Muscle of leg (tissue), 11 donors: ENCODE data around the gene ZDHHC24. TPM values are rescaled to one million over a fixed set of nuclear protein-coding genes. Genes with fewer than 3 reads are reported as not detected.

Experiments used
- DNase-seq: peaks from one replicate; pipeline ENCODE4 v3.0.0; 2013
- H3K27ac ChIP-seq: one replicate; pipeline ENCODE4 v1.5.1; 2013; ENCODE audit warnings: mild to moderate bottlenecking, low read length, control low read depth
- H3K27me3 ChIP-seq: one replicate; pipeline ENCODE4 v1.6.1; 2013; ENCODE audit warnings: low read length; ENCODE audit not compliant: control insufficient read depth, insufficient read depth
- H3K36me3 ChIP-seq: one replicate; pipeline ENCODE4 v1.6.1; 2013; ENCODE audit warnings: low read length; ENCODE audit not compliant: control insufficient read depth, insufficient read depth
- H3K4me1 ChIP-seq: one replicate; pipeline ENCODE4 v1.6.1; 2013; ENCODE audit warnings: low read length; ENCODE audit not compliant: control insufficient read depth, insufficient read depth
- H3K4me3 ChIP-seq: one replicate; pipeline ENCODE4 v1.5.1; 2013; ENCODE audit warnings: low read length, control low read depth
- H3K9me3 ChIP-seq: replicated peaks from 2 replicates; pipeline ENCODE4 v1.6.1; 2013; ENCODE audit warnings: low read depth, low read length; ENCODE audit not compliant: control insufficient read depth
- WGBS: methylation state at CpG from one replicate; pipeline ENCODE4 v1.1.5; 2013; ENCODE audit warnings: missing lambda C conversion rate; ENCODE audit not compliant: insufficient coverage; 5-methylcytosine and 5-hydroxymethylcytosine counted together
- polyA plus RNA-seq, 8 donors: library from polyadenylated mRNA; unstranded; fragments of 120-200 nt; gene quantifications; one replicate each; pipeline versions ENCODE4 v1.2.1 to v1.2.3, GENCODE V29; 2013; ENCODE audit warnings: inconsistent platforms in 1 of 8, low replicate concordance in 1 of 8; ENCODE audit not compliant: insufficient read length in 8 of 8, insufficient read depth in 1 of 8
- total RNA-seq: library from RNA; stranded (reverse); fragments of 120-200 nt; gene quantifications from one replicate; pipeline ENCODE4 v1.2.4, GENCODE V29; 2013

Gene ZDHHC24
- total and polyA plus RNA-seq, 9 donors, result 3.2 to 4.7 (median 3.8) TPM

GRCh38 chr11:66505276-66505816 lies 40.5 kb downstream of the ZDHHC24 start:
- no peak overlapping the region for H3K27ac ChIP-seq
- no peaks in the 10 kb centered on the region for H3K9me3 ChIP-seq
- H3K4me1 ChIP-seq, result peaks cover 9% of the 10 kb centered on the region
- peaks cover 24% of the 10 kb centered on the region for H3K36me3 ChIP-seq
- H3K27me3 ChIP-seq, result no peaks in the 10 kb centered on the region
- WGBS, result 80% methylated on average over 1 of the region's 1 CpG
- H3K4me3 ChIP-seq, result no peak overlapping the region
- DNase-seq, result no peak

- Histone ChIP-seq H3K36me3 (peaks cover 51% of the 10 kb centered on the region), H3K27ac (no peak overlapping the region), H3K4me1 (no peaks in the 10 kb centered on the region), H3K4me3 (no peak overlapping the region), H3K9me3 (no peaks in the 10 kb centered on the region), H3K27me3 (no peaks in the 10 kb centered on the region)
- DNase-seq, result no peak
- WGBS, result no CpG with 5 or more reads among the region's 5 CpGs
Observed at GRCh38 chr11:66498506-66498905, 47.3 kb downstream of the ZDHHC24 start.

- Histone ChIP-seq H3K4me1 (no peaks in the 10 kb centered on the region), H3K27ac (no peak overlapping the region), H3K27me3 (no peaks in the 10 kb centered on the region), H3K4me3 (no peak overlapping the region), H3K36me3 (peaks cover 54% of the 10 kb centered on the region), H3K9me3 (no peaks in the 10 kb centered on the region)
- DNase-seq, result no peak
- WGBS, result 91% methylated on average over 16 of the region's 16 CpGs
Observed at GRCh38 chr11:66497206-66497605, 48.6 kb downstream of the ZDHHC24 start.

GRCh38 chr11:66495401-66495854 lies 50.4 kb downstream of the ZDHHC24 start:
- 85% methylated on average over 12 of the region's 17 CpGs for WGBS
- Histone ChIP-seq H3K36me3 (peaks cover 63% of the 10 kb centered on the region), H3K27me3 (no peaks in the 10 kb centered on the region), H3K4me1 (no peaks in the 10 kb centered on the region), H3K4me3 (no peak overlapping the region), H3K27ac (no peak overlapping the region), H3K9me3 (no peaks in the 10 kb centered on the region)
- DNase-seq, result no peak

GRCh38 chr11:66494935-66495334 lies 50.9 kb downstream of the ZDHHC24 start:
- DNase-seq, result no peak
- 84% methylated on average over 14 of the region's 14 CpGs for WGBS
- peaks cover 59% of the 10 kb centered on the region for H3K36me3 ChIP-seq
- H3K9me3 ChIP-seq, result no peaks in the 10 kb centered on the region
- no peaks in the 10 kb centered on the region for H3K27me3 ChIP-seq
- no peak overlapping the region for H3K27ac ChIP-seq
- H3K4me3 ChIP-seq, result no peak overlapping the region
- no peaks in the 10 kb centered on the region for H3K4me1 ChIP-seq

- no peaks in the 10 kb centered on the region for H3K4me1 ChIP-seq
- no peaks in the 10 kb centered on the region for H3K9me3 ChIP-seq
- H3K36me3 ChIP-seq, result peaks cover 60% of the 10 kb centered on the region
- no peak for DNase-seq
- H3K4me3 ChIP-seq, result no peak overlapping the region
- WGBS, result 95% methylated on average over 7 of the region's 7 CpGs
- no peak overlapping the region for H3K27ac ChIP-seq
- H3K27me3 ChIP-seq, result no peaks in the 10 kb centered on the region
Observed at GRCh38 chr11:66494458-66494857, 51.4 kb downstream of the ZDHHC24 start.

GRCh38 chr11:66493130-66493529 lies 52.7 kb downstream of the ZDHHC24 start:
- no peaks in the 10 kb centered on the region for H3K27me3 ChIP-seq
- WGBS, result 93% methylated on average over 9 of the region's 10 CpGs
- peaks cover 67% of the 10 kb centered on the region for H3K36me3 ChIP-seq
- H3K9me3 ChIP-seq, result no peaks in the 10 kb centered on the region
- H3K4me1 ChIP-seq, result no peaks in the 10 kb centered on the region
- H3K27ac ChIP-seq, result no peak overlapping the region
- no peak for DNase-seq
- no peak overlapping the region for H3K4me3 ChIP-seq

- WGBS, result 77% methylated on average over 6 of the region's 10 CpGs
- no peak overlapping the region for H3K4me3 ChIP-seq
- H3K27me3 ChIP-seq, result no peaks in the 10 kb centered on the region
- no peaks in the 10 kb centered on the region for H3K4me1 ChIP-seq
- H3K9me3 ChIP-seq, result no peaks in the 10 kb centered on the region
- H3K27ac ChIP-seq, result no peak overlapping the region
- no peak for DNase-seq
- H3K36me3 ChIP-seq, result peaks cover 72% of the 10 kb centered on the region
Observed at GRCh38 chr11:66492161-66492865, 53.5 kb downstream of the ZDHHC24 start.

GRCh38 chr11:66491315-66491935 lies 54.4 kb downstream of the ZDHHC24 start:
- Histone ChIP-seq H3K4me3 (no peak overlapping the region), H3K36me3 (peaks cover 72% of the 10 kb centered on the region), H3K27me3 (no peaks in the 10 kb centered on the region), H3K9me3 (no peaks in the 10 kb centered on the region), H3K4me1 (no peaks in the 10 kb centered on the region), H3K27ac (no peak overlapping the region)
- DNase-seq, result no peak
- WGBS, result 57% methylated on average over 12 of the region's 20 CpGs

GRCh38 chr11:66489636-66490035 lies 56.2 kb downstream of the ZDHHC24 start:
- Histone ChIP-seq H3K27me3 (no peaks in the 10 kb centered on the region), H3K36me3 (peaks cover 71% of the 10 kb centered on the region), H3K9me3 (no peaks in the 10 kb centered on the region), H3K4me1 (no peaks in the 10 kb centered on the region), H3K4me3 (no peak overlapping the region), H3K27ac (no peak overlapping the region)
- DNase-seq, result no peak
- 78% methylated on average over 6 of the region's 7 CpGs for WGBS
